ENCODE data around the gene PER1. TPM values are rescaled to one million over a fixed set of nuclear protein-coding genes. Genes with fewer than 3 reads are reported as not detected.

Gene PER1, protein sequence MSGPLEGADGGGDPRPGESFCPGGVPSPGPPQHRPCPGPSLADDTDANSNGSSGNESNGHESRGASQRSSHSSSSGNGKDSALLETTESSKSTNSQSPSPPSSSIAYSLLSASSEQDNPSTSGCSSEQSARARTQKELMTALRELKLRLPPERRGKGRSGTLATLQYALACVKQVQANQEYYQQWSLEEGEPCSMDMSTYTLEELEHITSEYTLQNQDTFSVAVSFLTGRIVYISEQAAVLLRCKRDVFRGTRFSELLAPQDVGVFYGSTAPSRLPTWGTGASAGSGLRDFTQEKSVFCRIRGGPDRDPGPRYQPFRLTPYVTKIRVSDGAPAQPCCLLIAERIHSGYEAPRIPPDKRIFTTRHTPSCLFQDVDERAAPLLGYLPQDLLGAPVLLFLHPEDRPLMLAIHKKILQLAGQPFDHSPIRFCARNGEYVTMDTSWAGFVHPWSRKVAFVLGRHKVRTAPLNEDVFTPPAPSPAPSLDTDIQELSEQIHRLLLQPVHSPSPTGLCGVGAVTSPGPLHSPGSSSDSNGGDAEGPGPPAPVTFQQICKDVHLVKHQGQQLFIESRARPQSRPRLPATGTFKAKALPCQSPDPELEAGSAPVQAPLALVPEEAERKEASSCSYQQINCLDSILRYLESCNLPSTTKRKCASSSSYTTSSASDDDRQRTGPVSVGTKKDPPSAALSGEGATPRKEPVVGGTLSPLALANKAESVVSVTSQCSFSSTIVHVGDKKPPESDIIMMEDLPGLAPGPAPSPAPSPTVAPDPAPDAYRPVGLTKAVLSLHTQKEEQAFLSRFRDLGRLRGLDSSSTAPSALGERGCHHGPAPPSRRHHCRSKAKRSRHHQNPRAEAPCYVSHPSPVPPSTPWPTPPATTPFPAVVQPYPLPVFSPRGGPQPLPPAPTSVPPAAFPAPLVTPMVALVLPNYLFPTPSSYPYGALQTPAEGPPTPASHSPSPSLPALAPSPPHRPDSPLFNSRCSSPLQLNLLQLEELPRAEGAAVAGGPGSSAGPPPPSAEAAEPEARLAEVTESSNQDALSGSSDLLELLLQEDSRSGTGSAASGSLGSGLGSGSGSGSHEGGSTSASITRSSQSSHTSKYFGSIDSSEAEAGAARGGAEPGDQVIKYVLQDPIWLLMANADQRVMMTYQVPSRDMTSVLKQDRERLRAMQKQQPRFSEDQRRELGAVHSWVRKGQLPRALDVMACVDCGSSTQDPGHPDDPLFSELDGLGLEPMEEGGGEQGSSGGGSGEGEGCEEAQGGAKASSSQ (N-terminal part only)
- total RNA-seq (2021; fragmentation: NEBNext Ultra II Directional; extraction: Animal tissue kit (Norgen Biotek cat#: 25700)) (38.0 and 39.9 TPM in 2 replicates), polyA plus RNA-seq (2011; rRNA removed) (9.6 and 17.3 TPM in 2 replicates), polyA minus RNA-seq (2011; rRNA and poly(A)+ RNA removed) (17.2 and 17.7 TPM in 2 replicates)
- polyA plus RNA-seq (2011; cell fraction: cytosol; rRNA removed), result 5.5 TPM
- 50.0 TPM for polyA plus RNA-seq (2011; cell fraction: nucleus; rRNA removed)
- polyA plus RNA-seq (2012, experiment 1 of 2), result 17.3 to 26.6 TPM (median 24.0 TPM) in 4 replicates
- polyA plus RNA-seq (2012, experiment 2 of 2), result 19.6 TPM
- polyA plus RNA-seq (2013, experiment 1 of 2), result 14.4 TPM
- 14.0 TPM for polyA plus RNA-seq (2013, experiment 2 of 2)
- 17.4 TPM for polyA minus RNA-seq (2011; cell fraction: cytosol; rRNA and poly(A)+ RNA removed)
- polyA minus RNA-seq (2011; cell fraction: nucleus; rRNA and poly(A)+ RNA removed), result 26.4 TPM
- long read RNA-seq, experiment 1, partial matches to known transcripts, result 11 of 17 reads
- long read RNA-seq, experiment 1, other reads (novel, unspliced or antisense), result 2 of 17 reads
- long read RNA-seq, experiment 2, partial matches to known transcripts, result 0 of 1 reads
- long read RNA-seq, experiment 2, other reads (novel, unspliced or antisense), result 1 of 1 reads

DNA sequence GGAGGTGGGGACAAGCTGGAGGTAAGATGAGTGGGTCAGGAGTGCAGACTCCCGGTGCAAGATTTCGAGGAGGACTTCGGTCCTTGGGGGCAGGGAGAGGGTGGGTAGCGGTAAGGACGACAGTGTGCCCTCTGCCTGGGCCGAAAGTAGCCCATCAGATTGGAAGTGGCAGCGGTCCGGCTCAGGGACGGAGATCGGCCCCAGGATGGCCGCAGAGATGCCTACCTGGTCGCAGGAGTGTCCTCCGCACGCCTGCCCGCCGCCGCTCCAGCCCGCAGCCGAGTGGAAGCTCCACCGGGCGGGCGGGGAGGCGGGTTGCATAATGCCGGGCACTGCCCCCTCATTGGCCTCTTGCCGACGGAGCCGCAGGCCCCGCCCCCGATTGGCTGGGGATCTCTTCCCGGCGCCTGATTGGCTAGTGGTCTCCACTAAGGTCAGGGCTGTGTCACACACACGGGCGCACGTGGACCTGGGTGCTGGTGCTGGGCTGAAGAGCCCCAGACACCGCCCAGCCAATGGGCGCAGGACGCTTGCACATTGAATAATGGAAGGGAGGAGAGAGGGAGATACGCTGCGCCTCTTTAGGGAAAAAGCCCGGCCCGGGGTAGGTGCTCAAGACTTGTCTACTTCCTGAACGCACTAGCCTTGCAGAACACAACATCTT is at the start of gene PER1:
Gene PER1, minus strand, starts transcription at position 293 of the 664 bp plus-strand sequence. CDS start 1,698 bp downstream, outside the sequence.
- POLR2A ChIA-PET (ENCODE audit: partially characterized antibody), result interaction anchor here (0.7 to 6.4 kb wide), 6 partner anchors 10 to 163 kb away, joined by 3 to 62 read pairs (median 4); partner anchors contain the start of genes BORCS6 and VAMP2
- peaks cover 12 to 33% (median 19%) of the 10 kb centered on the region in 4 experiments for H3K4me1 ChIP-seq (replicated peaks in 1 of 4; ENCODE audit: control insufficient read depth in 3 of 4, insufficient read depth in 4 of 4, low read length in 3 of 4)
- TF ChIP-seq MAFK (IDR thresholded peaks at IDR 0.05; ENCODE audit: low read depth, low read length) (no peak), SIN3A (conservative IDR thresholded peaks at IDR 0.05 in 1 of 2, IDR thresholded peaks at IDR 0.05 in 1 of 2; ENCODE audit: low read depth in 1 of 2, low read length in 2 of 2) (peak; percentile 27 to 63; a peak in 3 of 4 replicates)

More for the DNA sequence above, at the start of gene PER1:
- Histone ChIP-seq H4K5ac (ENCODE audit: insufficient read length, low read depth, low read length) (no peak within 1 kb of the TSS), H3K4ac (replicated peaks; ENCODE audit: insufficient read length, low read depth, low read length) (peak within 1 kb of the TSS; percentile 36), H2BK120ac (replicated peaks; ENCODE audit: low read depth, low read length) (no peak within 1 kb of the TSS), H2BK12ac (ENCODE audit: low read depth, low read length) (peak within 1 kb of the TSS; percentile 68), H3K79me1 (ENCODE audit: low read depth, low read length) (peaks cover 7% of the 10 kb centered on the region; the same call in 1 of the 2 replicates), H2BK20ac (ENCODE audit: low read length) (no peak within 1 kb of the TSS), H3K27me3 (replicated peaks in 1 of 4; ENCODE audit: control insufficient read depth in 3 of 4, extremely low read depth in 1 of 4, insufficient read depth in 3 of 4, low read length in 3 of 4) (no peaks in the 10 kb centered on the region), H3K14ac (ENCODE audit: insufficient read length) (no peak within 1 kb of the TSS), H3K56ac (replicated peaks; ENCODE audit: insufficient read length, low read depth, low read length) (no peak within 1 kb of the TSS), H4K20me1 (replicated peaks in 1 of 2; ENCODE audit: control insufficient read depth in 1 of 2, insufficient read depth in 2 of 2, low read length in 2 of 2) (peaks cover 0 to 21% of the 10 kb centered on the region in 2 experiments), H3K36me3 (ENCODE audit: control insufficient read depth in 2 of 4, insufficient read depth in 4 of 4, low read length in 3 of 4) (peaks cover 10 to 23% (median 17%) of the 10 kb centered on the region in 4 experiments; a peak in 7 of 8 replicates), H2BK5ac (ENCODE audit: low read depth, low read length) (no peak within 1 kb of the TSS), H2AK5ac (ENCODE audit: low read depth, low read length) (peak within 1 kb of the TSS; percentile 93; the same call in 1 of the 2 replicates), H4K91ac (replicated peaks; ENCODE audit: insufficient read length, low read length) (no peak within 1 kb of the TSS), H3K23ac (ENCODE audit: insufficient read length) (no peak within 1 kb of the TSS), H3K79me2 (ENCODE audit: control insufficient read depth in 1 of 2, insufficient read depth in 2 of 2, low read length in 2 of 2) (peaks cover 0 to 5% of the 10 kb centered on the region in 2 experiments; a peak in 1 of 4 replicates), H2BK15ac (ENCODE audit: low read length) (peak within 1 kb of the TSS; percentile 63; the same call in 1 of the 2 replicates), H3K18ac (ENCODE audit: extremely low read depth, low read length) (peak within 1 kb of the TSS; percentile 60; the same call in 1 of the 2 replicates), H3K27ac (ENCODE audit: low read depth, low read length) (peak within 1 kb of the TSS; percentile 84; the same call in 1 of the 2 replicates), H4K8ac (ENCODE audit: extremely low read depth, insufficient read depth, low read length) (peak within 1 kb of the TSS; percentile 83), H3K9ac (replicated peaks in 1 of 4; ENCODE audit: extremely low read depth in 1 of 4, low read depth in 3 of 4, low read length in 3 of 4) (peak within 1 kb of the TSS; percentile 43 to 92 (median 73)), H3K9me3 (ENCODE audit: insufficient read depth in 2 of 2, low read depth in 1 of 2, low read length in 1 of 2) (no peaks in the 10 kb centered on the region), H3K4me3 (ENCODE audit: extremely low read depth in 1 of 4, insufficient read depth in 2 of 4, low read depth in 3 of 4, low read length in 4 of 4) (peak within 1 kb of the TSS; percentile 79 to 93 (median 84)), H2AFZ (ENCODE audit: low read length) (no peak within 1 kb of the TSS; the same call in 1 of the 2 replicates), H3K23me2 (ENCODE audit: low read depth, low read length) (peaks cover 21% of the 10 kb centered on the region), H3K4me2 (ENCODE audit: insufficient read depth in 1 of 2, low read depth in 2 of 2, low read length in 2 of 2) (peak within 1 kb of the TSS; percentile 100)
- DNase-seq (ENCODE audit: low read depth in 1 of 2, low spot score in 2 of 2), result peak in 1 of 2 experiments; percentile 96
- WGBS, 2 experiments (ENCODE audit: extremely low coverage in 1 of 2, insufficient coverage in 1 of 2, insufficient read length in 1 of 2, insufficient replicate concordance in 2 of 2, low coverage in 1 of 2, low lambda C conversion rate in 2 of 2, missing lambda C conversion rate in 1 of 2), result 7% methylated on average over 36 of the region's 42 CpGs; no CpG with 5 or more reads in 1 of the 2 experiments
- CTCF ChIA-PET (ENCODE audit: partially characterized antibody), result interaction anchor here (0.7 to 1.7 kb wide), 3 partner anchors 33 to 162 kb away, joined by 3 to 4 read pairs (median 4); partner anchors contain the start of gene ALOXE3
- FAIRE-seq, result no peak

All from H1 (cell line).